Measurements from ENCODE around the gene TFAP2C. TPM values are rescaled to one million over a fixed set of nuclear protein-coding genes. Genes with fewer than 3 reads are reported as not detected.

TFAP2C gene
- total and polyA plus RNA-seq, 2 experiments from 2014 or later = 11.9 to 14.3 TPM

- TF ChIP-seq ZNF462 (CRISPR knock-in tag; IDR thresholded peaks at IDR 0.05) = no peak
- TF ChIP-seq ZNF331 (CRISPR knock-in tag; IDR thresholded peaks at IDR 0.05; ENCODE audit: low read depth) = no peak
- TF ChIP-seq EZH2phosphoT487 (IDR thresholded peaks at IDR 0.05; ENCODE audit: unreplicated experiment) = no peak
- TF ChIP-seq NANOG (IDR thresholded peaks at IDR 0.05; ENCODE audit: borderline replicate concordance) = no peak
- TF ChIP-seq POLR2AphosphoS5 (IDR thresholded peaks at IDR 0.05; ENCODE audit: low read depth) = no peak
- no peak for TF ChIP-seq REST (IDR thresholded peaks at IDR 0.05; ENCODE audit: unreplicated experiment)
Observed at GRCh38 chr20:56664796-56665195, 35.7 kb downstream of the TFAP2C start (continued).

GRCh38 chr20:56665806-56666205 is 36.7 kb downstream of the TFAP2C start:
- Mint-ChIP-seq H3K9me3 (no peaks in the 10 kb centered on the region), H3K4me1 (no peaks in the 10 kb centered on the region), H3K36me3 (ENCODE audit: low read depth) (no peaks in the 10 kb centered on the region), H3K27ac (no peak overlapping the region; the same call in 1 of the 2 replicates), H3K27me3 (ENCODE audit: insufficient read depth, low read depth, poor library complexity) (no peaks in the 10 kb centered on the region), H3K4me3 (no peak overlapping the region)
- H3K27ac ChIP-seq (ENCODE audit: low read depth) = no peak overlapping the region
- H3K9me2 ChIP-seq (ENCODE audit: insufficient read depth) = no peaks in the 10 kb centered on the region
- no peaks in the 10 kb centered on the region for H3K4me1 ChIP-seq (ENCODE audit: insufficient read depth)
- H3K4me3 ChIP-seq = no peak overlapping the region
- H3K36me3 ChIP-seq (ENCODE audit: insufficient read depth) = no peaks in the 10 kb centered on the region
- no peak for DNase-seq (ENCODE audit: low spot score)
- ATAC-seq = no peak
- no peaks in the 10 kb centered on the region for H3F3A ChIP-seq (replicated peaks; ENCODE audit: low read depth)
- no peaks in the 10 kb centered on the region for H4K20me1 ChIP-seq (replicated peaks; ENCODE audit: insufficient read depth)
- no peak overlapping the region for H3K4me2 ChIP-seq
- H2AFZ ChIP-seq = no peak overlapping the region
- H3K79me2 ChIP-seq (replicated peaks; ENCODE audit: insufficient read depth) = no peaks in the 10 kb centered on the region
- H3K27me3 ChIP-seq (ENCODE audit: insufficient read depth) = no peaks in the 10 kb centered on the region
- TF ChIP-seq ZNF331 (CRISPR knock-in tag; IDR thresholded peaks at IDR 0.05; ENCODE audit: low read depth) = no peak
- TF ChIP-seq NANOG (IDR thresholded peaks at IDR 0.05; ENCODE audit: borderline replicate concordance) = no peak
- no peak for TF ChIP-seq ZNF114 (CRISPR knock-in tag; IDR thresholded peaks at IDR 0.05)
- no peak for TF ChIP-seq REST (IDR thresholded peaks at IDR 0.05; ENCODE audit: unreplicated experiment)
- no peak for TF ChIP-seq EZH2 (IDR thresholded peaks at IDR 0.05; ENCODE audit: low read depth, unreplicated experiment)
- TF ChIP-seq POLR2AphosphoS5 (IDR thresholded peaks at IDR 0.05; ENCODE audit: low read depth) = no peak
- no peak for TF ChIP-seq STAT1 (IDR thresholded peaks at IDR 0.05; ENCODE audit: unreplicated experiment)
- TF ChIP-seq CTCF (conservative IDR thresholded peaks at IDR 0.05; ENCODE audit: low read depth in 2 of 2) = no peak
